ENCODE measurements around the gene FREM1.

Gene FREM1

GRCh38 chr9:14869671-14870070 lies 40.6 kb downstream of the FREM1 start:
- no peak for DNase-seq
- H3K4me3 Mint-ChIP-seq, result no peak overlapping the region
- H3K27me3 Mint-ChIP-seq, result no peaks in the 10 kb centered on the region
- no peaks in the 10 kb centered on the region for H3K4me1 Mint-ChIP-seq
- CTCF ChIA-PET, result interaction anchor here (1.3 kb wide), 1 partner anchor 266 kb away, joined by 3 read pairs; no protein-coding TSS in a partner anchor
- H3K36me3 Mint-ChIP-seq, result no peaks in the 10 kb centered on the region
- no peak overlapping the region for H3K27ac Mint-ChIP-seq
- H3K9me3 Mint-ChIP-seq, result peaks cover 1% of the 10 kb centered on the region

GRCh38 chr9:14868772-14869583 lies 41.2 kb downstream of the FREM1 start:
- no peak overlapping the region for H3K4me3 Mint-ChIP-seq
- no peaks in the 10 kb centered on the region for H3K36me3 Mint-ChIP-seq
- CTCF ChIA-PET, result interaction anchor here (1.3 kb wide), 1 partner anchor 266 kb away, joined by 3 read pairs; no protein-coding TSS in a partner anchor
- H3K27me3 Mint-ChIP-seq, result no peaks in the 10 kb centered on the region
- no peak for DNase-seq
- no peaks in the 10 kb centered on the region for H3K4me1 Mint-ChIP-seq
- peaks cover 1% of the 10 kb centered on the region for H3K9me3 Mint-ChIP-seq
- H3K27ac Mint-ChIP-seq, result no peak overlapping the region

- no peak for DNase-seq
These were observed 41.8 kb downstream of the FREM1 start for GRCh38 chr9:14868418-14868771.

GRCh38 chr9:14866200-14866749 lies 44.0 kb downstream of the FREM1 start:
- CTCF ChIA-PET, result interaction anchor here (1.1 kb wide), 1 partner anchor 20 kb away, joined by 4 read pairs; no protein-coding TSS in a partner anchor
- no peaks in the 10 kb centered on the region for H3K4me1 Mint-ChIP-seq
- H3K9me3 Mint-ChIP-seq, result no peaks in the 10 kb centered on the region
- no peak for DNase-seq
- no peaks in the 10 kb centered on the region for H3K27me3 Mint-ChIP-seq
- H3K4me3 Mint-ChIP-seq, result no peak overlapping the region
- H3K27ac Mint-ChIP-seq, result no peak overlapping the region
- no peaks in the 10 kb centered on the region for H3K36me3 Mint-ChIP-seq

More at GRCh38 chr9:14868418-14868771, 41.8 kb downstream of the FREM1 start:
- Mint-ChIP-seq H3K36me3 (no peaks in the 10 kb centered on the region), H3K27me3 (no peaks in the 10 kb centered on the region), H3K4me3 (no peak overlapping the region), H3K4me1 (no peaks in the 10 kb centered on the region), H3K27ac (no peak overlapping the region), H3K9me3 (peaks cover 1% of the 10 kb centered on the region)
- CTCF ChIA-PET, result no interaction called here

GRCh38 chr9:14864309-14864708 lies 45.9 kb downstream of the FREM1 start:
- Mint-ChIP-seq H3K27me3 (peaks cover 4% of the 10 kb centered on the region), H3K36me3 (no peaks in the 10 kb centered on the region), H3K9me3 (no peaks in the 10 kb centered on the region), H3K4me3 (no peak overlapping the region), H3K4me1 (no peaks in the 10 kb centered on the region), H3K27ac (no peak overlapping the region)
- DNase-seq, result no peak
- CTCF ChIA-PET, result no interaction called here

- CTCF ChIA-PET, result no interaction called here
- H3K9me3 Mint-ChIP-seq, result no peaks in the 10 kb centered on the region
- H3K27ac Mint-ChIP-seq, result no peak overlapping the region
- no peak for DNase-seq
- H3K4me1 Mint-ChIP-seq, result no peaks in the 10 kb centered on the region
- H3K27me3 Mint-ChIP-seq, result peaks cover 4% of the 10 kb centered on the region
- H3K4me3 Mint-ChIP-seq, result no peak overlapping the region
- no peaks in the 10 kb centered on the region for H3K36me3 Mint-ChIP-seq
These were observed 46.8 kb downstream of the FREM1 start for GRCh38 chr9:14863402-14863801.

GRCh38 chr9:14857449-14858305 lies 52.6 kb downstream of the FREM1 start:
- no peak for DNase-seq

GRCh38 chr9:14849851-14850250 lies 60.4 kb downstream of the FREM1 start:
- no peaks in the 10 kb centered on the region for H3K36me3 Mint-ChIP-seq

More at GRCh38 chr9:14857449-14858305, 52.6 kb downstream of the FREM1 start:
- no peaks in the 10 kb centered on the region for H3K9me3 Mint-ChIP-seq
- H3K27me3 Mint-ChIP-seq, result peaks cover 4% of the 10 kb centered on the region
- H3K27ac Mint-ChIP-seq, result no peak overlapping the region
- no peak overlapping the region for H3K4me3 Mint-ChIP-seq
- no peaks in the 10 kb centered on the region for H3K4me1 Mint-ChIP-seq
- H3K36me3 Mint-ChIP-seq, result no peaks in the 10 kb centered on the region
- CTCF ChIA-PET, result no interaction called here

GRCh38 chr9:14849296-14849695 lies 60.9 kb downstream of the FREM1 start:
- peaks cover 5% of the 10 kb centered on the region for H3K27me3 Mint-ChIP-seq
- no peaks in the 10 kb centered on the region for H3K36me3 Mint-ChIP-seq
- no peaks in the 10 kb centered on the region for H3K9me3 Mint-ChIP-seq
- CTCF ChIA-PET, result no interaction called here
- H3K4me3 Mint-ChIP-seq, result no peak overlapping the region
- DNase-seq, result no peak
- H3K4me1 Mint-ChIP-seq, result no peaks in the 10 kb centered on the region
- H3K27ac Mint-ChIP-seq, result no peak overlapping the region

More at GRCh38 chr9:14849851-14850250, 60.4 kb downstream of the FREM1 start:
- no peaks in the 10 kb centered on the region for H3K4me1 Mint-ChIP-seq
- H3K9me3 Mint-ChIP-seq, result no peaks in the 10 kb centered on the region
- peaks cover 5% of the 10 kb centered on the region for H3K27me3 Mint-ChIP-seq
- no peak overlapping the region for H3K27ac Mint-ChIP-seq
- CTCF ChIA-PET, result no interaction called here
- no peak for DNase-seq
- H3K4me3 Mint-ChIP-seq, result no peak overlapping the region

GRCh38 chr9:14846871-14847311 lies 63.3 kb downstream of the FREM1 start:
- Mint-ChIP-seq H3K27me3 (peaks cover 8% of the 10 kb centered on the region), H3K27ac (no peak overlapping the region), H3K4me1 (no peaks in the 10 kb centered on the region), H3K36me3 (no peaks in the 10 kb centered on the region), H3K4me3 (no peak overlapping the region), H3K9me3 (no peaks in the 10 kb centered on the region)
- DNase-seq, result peak; percentile 76
- CTCF ChIA-PET, result interaction anchor here (0.7 to 2.8 kb wide), 3 partner anchors 20 to 898 kb away, joined by 3 to 19 read pairs (median 4); no protein-coding TSS in a partner anchor

GRCh38 chr9:14843163-14843562 lies 67.1 kb downstream of the FREM1 start:
- CTCF ChIA-PET, result no interaction called here
- DNase-seq, result no peak
- Mint-ChIP-seq H3K27me3 (peaks cover 3% of the 10 kb centered on the region), H3K9me3 (no peaks in the 10 kb centered on the region), H3K4me1 (no peaks in the 10 kb centered on the region), H3K27ac (no peak overlapping the region), H3K36me3 (no peaks in the 10 kb centered on the region), H3K4me3 (no peak overlapping the region)

- peaks cover 3% of the 10 kb centered on the region for H3K27me3 Mint-ChIP-seq
- no peaks in the 10 kb centered on the region for H3K4me1 Mint-ChIP-seq
- no peaks in the 10 kb centered on the region for H3K36me3 Mint-ChIP-seq
- CTCF ChIA-PET, result no interaction called here
- H3K4me3 Mint-ChIP-seq, result no peak overlapping the region
- no peak for DNase-seq
- H3K27ac Mint-ChIP-seq, result no peak overlapping the region
- no peaks in the 10 kb centered on the region for H3K9me3 Mint-ChIP-seq
These were observed 68.0 kb downstream of the FREM1 start for GRCh38 chr9:14842269-14842668.

- H3K36me3 Mint-ChIP-seq, result no peaks in the 10 kb centered on the region
- peaks cover 3% of the 10 kb centered on the region for H3K27me3 Mint-ChIP-seq
- no peak overlapping the region for H3K4me3 Mint-ChIP-seq
- no peaks in the 10 kb centered on the region for H3K4me1 Mint-ChIP-seq
- no peak overlapping the region for H3K27ac Mint-ChIP-seq
- DNase-seq, result no peak
- CTCF ChIA-PET, result interaction anchor here (1.5 kb wide), 1 partner anchor 70 kb away, joined by 4 read pairs; no protein-coding TSS in a partner anchor
- no peaks in the 10 kb centered on the region for H3K9me3 Mint-ChIP-seq
These were observed 71.5 kb downstream of the FREM1 start for GRCh38 chr9:14838701-14839100.

GRCh38 chr9:14836885-14837284 lies 73.3 kb downstream of the FREM1 start:
- Mint-ChIP-seq H3K4me1 (no peaks in the 10 kb centered on the region), H3K9me3 (no peaks in the 10 kb centered on the region), H3K27me3 (no peaks in the 10 kb centered on the region), H3K27ac (no peak overlapping the region), H3K4me3 (no peak overlapping the region), H3K36me3 (no peaks in the 10 kb centered on the region)
- CTCF ChIA-PET, result no interaction called here
- no peak for DNase-seq

Data from activated naive CD4-positive, alpha-beta T cell treated with anti-CD3 and anti-CD28 coated beads, Interleukin-2, amount 10 ng/mL, durations not matched to agents 7 days and 5 days (primary cell).